GM12891 (cell line): Measurements from ENCODE around the gene OR52B2.

Experiments
- DNase-seq: peaks from one replicate; pipeline ENCODE4 v3.0.0; 2011; ENCODE audit warnings: low spot score; ENCODE audit not compliant: insufficient read length
- FAIRE-seq: peaks from 2 replicates; lab custom pipeline; 2011; peaks lifted over from hg19 to GRCh38; lab: Jason Lieb, UNC
- PAX5 ChIP-seq: IDR thresholded peaks from 2 replicates; pipeline ENCODE4 v1.6.1; 2011; ENCODE audit warnings: low read length, moderate library complexity, mild to moderate bottlenecking; ENCODE audit not compliant: insufficient read depth, severe bottlenecking
- POLR2A ChIP-seq: IDR thresholded peaks from 2 replicates; pipeline ENCODE4 v1.6.1; 2011; ENCODE audit warnings: low read depth, low read length, control low read depth
- POLR2AphosphoS5 ChIP-seq: IDR thresholded peaks from 2 replicates; pipeline ENCODE4 v1.6.1; 2011; ENCODE audit warnings: low read depth, low read length, control low read depth
- POU2F2 ChIP-seq: IDR thresholded peaks from 2 replicates; pipeline ENCODE4 v1.6.1; 2011; ENCODE audit warnings: low read depth, mild to moderate bottlenecking, control low read depth, low read length, moderate library complexity
- SPI1 ChIP-seq: IDR thresholded peaks from 2 replicates; pipeline ENCODE4 v1.6.1; 2011; ENCODE audit warnings: low read depth, low read length, control low read depth
- TAF1 ChIP-seq: IDR thresholded peaks from 2 replicates; pipeline ENCODE4 v1.6.1; 2011; ENCODE audit warnings: low read depth, low read length, control low read depth

Gene OR52B2

GRCh38 chr11:6127881-6128280, 42.2 kb downstream of the OR52B2 start:
- TF ChIP-seq POLR2A (no peak), TAF1 (no peak), POLR2AphosphoS5 (no peak), SPI1 (no peak), PAX5 (no peak), POU2F2 (no peak)
- DNase-seq (no peak), FAIRE-seq (no peak)

- DNase-seq (no peak), FAIRE-seq (no peak)
- TF ChIP-seq TAF1, result no peak
- TF ChIP-seq POLR2AphosphoS5, result no peak
- TF ChIP-seq SPI1, result no peak
- TF ChIP-seq POU2F2, result no peak
- no peak for TF ChIP-seq PAX5
- no peak for TF ChIP-seq POLR2A
These were observed 45.9 kb downstream of the OR52B2 start for GRCh38 chr11:6124245-6124644.
